AG10803 (cell line): ENCODE measurements around the gene EXT2.

ENCODE experiments used
- DNase-seq: peaks from one replicate; pipeline ENCODE4 v3.0.0; 2010; ENCODE audit warnings: low read depth
- H3K4me3 ChIP-seq: 2 replicates; pipeline ENCODE4 v1.5.1; 2011; ENCODE audit warnings: mild to moderate bottlenecking, low read length, control low read depth
- CTCF ChIP-seq: conservative IDR thresholded peaks from 2 replicates; pipeline ENCODE4 v1.5.1; 2011; ENCODE audit warnings: mild to moderate bottlenecking, low read length, control low read depth, inconsistent platforms

EXT2 gene

GRCh38 chr11:44116234-44116830, 20.9 kb downstream of the EXT2 start:
- TF ChIP-seq CTCF = no peak
- no peak for DNase-seq

GRCh38 chr11:44120169-44120568, 24.7 kb downstream of the EXT2 start:
- no peak for DNase-seq
- peak; percentile 29 for TF ChIP-seq CTCF
- H3K4me3 ChIP-seq = no peak overlapping the region

More at GRCh38 chr11:44116234-44116830, 20.9 kb downstream of the EXT2 start:
- no peak overlapping the region for H3K4me3 ChIP-seq

- no peak for TF ChIP-seq CTCF
- DNase-seq = no peak
- H3K4me3 ChIP-seq = no peak overlapping the region
Measured at GRCh38 chr11:44125598-44125997, 30.1 kb downstream of the EXT2 start.

- no peak for DNase-seq
- TF ChIP-seq CTCF = no peak
- H3K4me3 ChIP-seq = no peak overlapping the region
Measured at GRCh38 chr11:44126304-44126703, 30.8 kb downstream of the EXT2 start.

- TF ChIP-seq CTCF = no peak
- no peak for DNase-seq
- H3K4me3 ChIP-seq = no peak overlapping the region
Measured at GRCh38 chr11:44127130-44127529, 31.7 kb downstream of the EXT2 start.

GRCh38 chr11:44128729-44129128, 33.3 kb downstream of the EXT2 start:
- TF ChIP-seq CTCF = no peak
- no peak overlapping the region for H3K4me3 ChIP-seq
- DNase-seq = no peak

GRCh38 chr11:44130751-44131150, 35.3 kb downstream of the EXT2 start:
- DNase-seq = no peak
- no peak for TF ChIP-seq CTCF
- no peak overlapping the region for H3K4me3 ChIP-seq
